ENCODE measurements around the gene MPP1. TPM values are rescaled to one million over a fixed set of nuclear protein-coding genes. Genes with fewer than 3 reads are reported as not detected.

The MPP1 gene
- total RNA-seq, 4 donors from 2014 or later, result 31.0 to 40.5 (median 36.6) TPM

GRCh38 chrX:154731184-154731583, 74.1 kb downstream of the MPP1 start:
- Histone ChIP-seq H3K27ac (peak overlapping the region; percentile 81 to 93 (median 84)), H3K4me1 (peaks cover 34 to 99% (median 83%) of the 10 kb centered on the region in 3 donors), H3K36me3 (no peaks in the 10 kb centered on the region), H3K9me3 (no peaks in the 10 kb centered on the region), H3K4me3 (no peak overlapping the region), H3K27me3 (no peaks in the 10 kb centered on the region)
- TF ChIP-seq, protein P1, sequence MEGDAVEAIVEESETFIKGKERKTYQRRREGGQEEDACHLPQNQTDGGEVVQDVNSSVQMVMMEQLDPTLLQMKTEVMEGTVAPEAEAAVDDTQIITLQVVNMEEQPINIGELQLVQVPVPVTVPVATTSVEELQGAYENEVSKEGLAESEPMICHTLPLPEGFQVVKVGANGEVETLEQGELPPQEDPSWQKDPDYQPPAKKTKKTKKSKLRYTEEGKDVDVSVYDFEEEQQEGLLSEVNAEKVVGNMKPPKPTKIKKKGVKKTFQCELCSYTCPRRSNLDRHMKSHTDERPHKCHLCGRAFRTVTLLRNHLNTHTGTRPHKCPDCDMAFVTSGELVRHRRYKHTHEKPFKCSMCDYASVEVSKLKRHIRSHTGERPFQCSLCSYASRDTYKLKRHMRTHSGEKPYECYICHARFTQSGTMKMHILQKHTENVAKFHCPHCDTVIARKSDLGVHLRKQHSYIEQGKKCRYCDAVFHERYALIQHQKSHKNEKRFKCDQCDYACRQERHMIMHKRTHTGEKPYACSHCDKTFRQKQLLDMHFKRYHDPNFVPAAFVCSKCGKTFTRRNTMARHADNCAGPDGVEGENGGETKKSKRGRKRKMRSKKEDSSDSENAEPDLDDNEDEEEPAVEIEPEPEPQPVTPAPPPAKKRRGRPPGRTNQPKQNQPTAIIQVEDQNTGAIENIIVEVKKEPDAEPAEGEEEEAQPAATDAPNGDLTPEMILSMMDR (IDR thresholded peaks at IDR 0.05), result no peak
- TF ChIP-seq POLR2AphosphoS5 (IDR thresholded peaks at IDR 0.05), result no peak
- TF ChIP-seq EP300 (IDR thresholded peaks at IDR 0.05), result no peak
- no peak for TF ChIP-seq POLR2A (IDR thresholded peaks at IDR 0.05)
- ATAC-seq, result no peak
- 79 to 89% methylated on average over 3 to 5 of the region's 5 CpGs for WGBS, 2 donors (ENCODE audit: low coverage in 1 of 2)

GRCh38 chrX:154730253-154730891, 74.9 kb downstream of the MPP1 start:
- peak; percentile 20 for ATAC-seq
- TF ChIP-seq POLR2A (IDR thresholded peaks at IDR 0.05) (no peak), POLR2AphosphoS5 (IDR thresholded peaks at IDR 0.05) (peak; percentile 36), EP300 (IDR thresholded peaks at IDR 0.05) (no peak)
- TF ChIP-seq, protein P1 (IDR thresholded peaks at IDR 0.05), result no peak
- Histone ChIP-seq H3K27ac (peak overlapping the region; percentile 81 to 93 (median 84)), H3K36me3 (no peaks in the 10 kb centered on the region), H3K27me3 (no peaks in the 10 kb centered on the region), H3K4me3 (no peak overlapping the region), H3K9me3 (no peaks in the 10 kb centered on the region), H3K4me1 (peaks cover 32 to 96% (median 75%) of the 10 kb centered on the region in 3 donors)
- WGBS, 2 donors (ENCODE audit: low coverage in 1 of 2), result 0 to 15% methylated on average over 2 of the region's 6 CpGs

- no peak overlapping the region for H3K4me3 ChIP-seq
- H3K36me3 ChIP-seq, result no peaks in the 10 kb centered on the region
- no peak for TF ChIP-seq EP300 (IDR thresholded peaks at IDR 0.05)
- TF ChIP-seq POLR2A (IDR thresholded peaks at IDR 0.05), result no peak
- no peak for TF ChIP-seq POLR2AphosphoS5 (IDR thresholded peaks at IDR 0.05)
- TF ChIP-seq, protein P1 (IDR thresholded peaks at IDR 0.05), result no peak
- H3K4me1 ChIP-seq, result peaks cover 26 to 95% (median 66%) of the 10 kb centered on the region in 3 donors
- no peaks in the 10 kb centered on the region for H3K9me3 ChIP-seq
- peak overlapping the region; percentile 81 to 93 (median 84) for H3K27ac ChIP-seq
- H3K27me3 ChIP-seq, result no peaks in the 10 kb centered on the region
- ATAC-seq, result no peak
- 43 to 56% methylated on average over 2 to 3 of the region's 3 CpGs for WGBS, 2 donors (ENCODE audit: low coverage in 1 of 2)
Measured at GRCh38 chrX:154729439-154729838, 75.8 kb downstream of the MPP1 start.

Small RNA genes within 50 kb of the gene (small RNA-seq; reads per million reads assigned to genes)
- 0 reads per million in 4 donors for gene SNORA36A

Other genes starting within 250 kb of the MPP1 start
- not detected for gene CTAG1A, start 220.4 kb downstream of the MPP1 start, total RNA-seq
- not detected for gene CTAG1B, start 186.2 kb downstream of the MPP1 start, total RNA-seq
- gene CTAG2, start 151.9 kb downstream of the MPP1 start, total RNA-seq, result not detected
- 1 to 10 TPM; 2.9 to 5.5 (median 5.1) TPM for gene GAB3, start 54.4 kb downstream of the MPP1 start, total RNA-seq
- 10 to 100 TPM; 18.4 to 32.8 (median 19.8) TPM for gene DKC1, start 42.6 kb downstream of the MPP1 start, total RNA-seq
- not detected for gene SMIM9, start 29.2 kb upstream of the MPP1 start, total RNA-seq
- gene F8A1, start 80.9 kb upstream of the MPP1 start, total RNA-seq, result 10 to 100 TPM in 1 of 4 donors, 1 to 10 TPM in 2, under 1 TPM in 1; 0.27 to 13.6 (median 5.8) TPM
- gene F8, start 217.2 kb upstream of the MPP1 start, total RNA-seq, result 10 to 100 TPM; 12.5 to 26.5 (median 19.1) TPM
- gene FUNDC2, start 221.4 kb upstream of the MPP1 start, total RNA-seq, result 10 to 100 TPM; 67.8 to 96.3 (median 87.7) TPM

Measured in gastroesophageal sphincter (tissue), 4 donors.